GM23248 (cell line): ENCODE results near the gene ARAP2. TPM values are rescaled to one million over a fixed set of nuclear protein-coding genes. Genes with fewer than 3 reads are reported as not detected.

Experiments
- DNase-seq: peaks from one replicate; pipeline ENCODE4 v3.0.0-alpha.2; 2015
- H2AFZ ChIP-seq: fragments of 200-600 bp; sonication (generic); 2 replicates; pipeline ENCODE4 v1.6.1; 2016; ENCODE audit warnings: antibody characterized with exemption
- H3F3A ChIP-seq: fragments of 200-600 bp; sonication (generic); 2 replicates; pipeline ENCODE4 v1.6.1; 2016; ENCODE audit warnings: mild to moderate bottlenecking, antibody characterized with exemption, mixed run types; ENCODE audit not compliant: insufficient read depth
- H3K27ac ChIP-seq: fragments of 200-600 bp; sonication (generic); 2 replicates; pipeline ENCODE4 v1.5.1; 2016; ENCODE audit warnings: mild to moderate bottlenecking
- H3K27me3 ChIP-seq: fragments of 200-600 bp; sonication (generic); replicated peaks from 2 replicates; pipeline ENCODE4 v1.6.1; 2016; ENCODE audit warnings: mild to moderate bottlenecking; ENCODE audit not compliant: insufficient read depth
- H3K36me3 ChIP-seq: fragments of 200-600 bp; sonication (generic); 2 replicates; pipeline ENCODE4 v1.6.1; 2016; ENCODE audit warnings: low read depth, mild to moderate bottlenecking
- H3K4me1 ChIP-seq: fragments of 200-600 bp; sonication (generic); 2 replicates; pipeline ENCODE4 v1.6.1; 2016; ENCODE audit warnings: mild to moderate bottlenecking; ENCODE audit not compliant: insufficient read depth
- H3K4me2 ChIP-seq: fragments of 200-600 bp; sonication (generic); one replicate; pipeline ENCODE4 v1.6.1; 2016; ENCODE audit warnings: mild to moderate bottlenecking; ENCODE audit not compliant: unreplicated experiment
- H3K4me3 ChIP-seq: fragments of 200-600 bp; sonication (generic); 2 replicates; pipeline ENCODE4 v1.5.1; 2016; ENCODE audit warnings: mild to moderate bottlenecking
- H3K79me2 ChIP-seq: fragments of 200-600 bp; sonication (generic); 2 replicates; pipeline ENCODE4 v1.6.1; 2016; ENCODE audit warnings: mild to moderate bottlenecking; ENCODE audit not compliant: insufficient read depth
- H3K9ac ChIP-seq: fragments of 200-600 bp; sonication (generic); 2 replicates; pipeline ENCODE4 v1.6.1; 2016; ENCODE audit warnings: mild to moderate bottlenecking
- H3K9me2 ChIP-seq: fragments of 200-600 bp; sonication (generic); 2 replicates; pipeline ENCODE4 v1.6.1; 2016; ENCODE audit warnings: mixed run types, mild to moderate bottlenecking, moderate library complexity; ENCODE audit not compliant: insufficient read depth
- H3K9me3 ChIP-seq: fragments of 200-600 bp; sonication (generic); one replicate; pipeline ENCODE4 v1.6.1; 2017; ENCODE audit warnings: low read depth
- H4K20me1 ChIP-seq: fragments of 200-600 bp; sonication (generic); 2 replicates; pipeline ENCODE4 v1.6.0; 2016; ENCODE audit not compliant: insufficient read depth
- EZH2 ChIP-seq: fragments of 200-600 bp; sonication (generic); IDR thresholded peaks from 2 replicates; pipeline ENCODE4 v1.6.1; 2018; ENCODE audit warnings: antibody characterized with exemption, mild to moderate bottlenecking; ENCODE audit not compliant: insufficient read depth, poor library complexity, severe bottlenecking
- EZH2phosphoT487 ChIP-seq: fragments of 200-600 bp; sonication (generic); IDR thresholded peaks from 2 replicates; pipeline ENCODE4 v1.6.1; 2018; ENCODE audit warnings: antibody characterized with exemption, moderate library complexity, mild to moderate bottlenecking, low read depth; ENCODE audit not compliant: insufficient read depth
- WGBS, 2 experiments: methylation state at CpG; one replicate each; pipeline ENCODE4 v1.1.6; 2015 to 2017; ENCODE audit warnings: low lambda C conversion rate in 2 of 2, low coverage in 1 of 2; ENCODE audit errors: missing lambda C conversion rate in 2 of 2; 5-methylcytosine and 5-hydroxymethylcytosine counted together
- in situ Hi-C: fragments of 300-500 bp; cut with MboI; formaldehyde crosslinking; loops from 2 replicates; pipeline ENCODE4 v1.15.0; 2020
- polyA plus RNA-seq: library from polyadenylated mRNA; unstranded; fragments of >200 nt; fragmentation: Nextera tagmentation; extraction: Ambion mirVana; gene quantifications from 2 replicates; pipeline ENCODE4 v1.2.1, GENCODE V29; 2016
- total RNA-seq: library from RNA; depleted of rRNA; stranded (reverse); fragments of >200 nt; shearing (Covaris generic); gene quantifications from 2 replicates; pipeline ENCODE4 v1.2.3, GENCODE V29; 2014

The ARAP2 gene
- total and polyA plus RNA-seq, 2 experiments from 2014 or later = not detected

GRCh38 chr4:36286481-36286871, 42.2 kb upstream of the ARAP2 start:
- Histone ChIP-seq H3K27me3 (no peaks in the 10 kb centered on the region), H3F3A (no peaks in the 10 kb centered on the region), H4K20me1 (no peaks in the 10 kb centered on the region), H3K4me2 (no peak overlapping the region), H3K9me3 (no peaks in the 10 kb centered on the region), H3K79me2 (no peaks in the 10 kb centered on the region), H3K27ac (no peak overlapping the region), H3K4me1 (no peaks in the 10 kb centered on the region), H2AFZ (no peak overlapping the region), H3K36me3 (no peaks in the 10 kb centered on the region), H3K9ac (no peak overlapping the region), H3K9me2 (no peaks in the 10 kb centered on the region), H3K4me3 (no peak overlapping the region)
- 41 to 45% methylated on average over 4 of the region's 4 CpGs for WGBS, 2 experiments
- TF ChIP-seq EZH2phosphoT487 = no peak
- TF ChIP-seq EZH2 = no peak
- DNase-seq = no peak
- in situ Hi-C loops = no loop called here

GRCh38 chr4:36285784-36286480, 41.6 kb upstream of the ARAP2 start:
- Histone ChIP-seq H3F3A (no peaks in the 10 kb centered on the region), H3K9ac (no peak overlapping the region), H3K4me3 (no peak overlapping the region), H3K36me3 (no peaks in the 10 kb centered on the region), H3K27me3 (no peaks in the 10 kb centered on the region), H3K9me3 (no peaks in the 10 kb centered on the region), H3K79me2 (no peaks in the 10 kb centered on the region), H4K20me1 (no peaks in the 10 kb centered on the region), H3K4me2 (no peak overlapping the region), H2AFZ (no peak overlapping the region), H3K9me2 (no peaks in the 10 kb centered on the region), H3K27ac (no peak overlapping the region), H3K4me1 (no peaks in the 10 kb centered on the region)
- 31 to 39% methylated on average over 6 of the region's 6 CpGs for WGBS, 2 experiments
- TF ChIP-seq EZH2phosphoT487 = no peak
- TF ChIP-seq EZH2 = no peak
- in situ Hi-C loops = no loop called here
- no peak for DNase-seq

GRCh38 chr4:36283912-36284465, 39.7 kb upstream of the ARAP2 start:
- Histone ChIP-seq H3K27me3 (no peaks in the 10 kb centered on the region), H3K79me2 (no peaks in the 10 kb centered on the region), H4K20me1 (no peaks in the 10 kb centered on the region), H3K4me1 (no peaks in the 10 kb centered on the region), H3K9me2 (no peaks in the 10 kb centered on the region), H3K27ac (no peak overlapping the region), H3K4me3 (no peak overlapping the region), H3K4me2 (no peak overlapping the region), H3K9ac (no peak overlapping the region), H3K9me3 (no peaks in the 10 kb centered on the region), H3F3A (no peaks in the 10 kb centered on the region), H3K36me3 (no peaks in the 10 kb centered on the region), H2AFZ (no peak overlapping the region)
- in situ Hi-C loops = no loop called here
- TF ChIP-seq EZH2 = no peak
- no peak for TF ChIP-seq EZH2phosphoT487
- WGBS, 2 experiments = 34 to 46% methylated on average over 2 of the region's 2 CpGs
- no peak for DNase-seq

- H3K36me3 ChIP-seq = no peaks in the 10 kb centered on the region
- H3K4me2 ChIP-seq = no peak overlapping the region
- H3K4me1 ChIP-seq = no peaks in the 10 kb centered on the region
- no peak overlapping the region for H3K27ac ChIP-seq
- no peak for TF ChIP-seq EZH2phosphoT487
- TF ChIP-seq EZH2 = no peak
- no peaks in the 10 kb centered on the region for H3K9me3 ChIP-seq
- H3K27me3 ChIP-seq = no peaks in the 10 kb centered on the region
- no peaks in the 10 kb centered on the region for H4K20me1 ChIP-seq
- no peak overlapping the region for H3K4me3 ChIP-seq
- no peaks in the 10 kb centered on the region for H3K9me2 ChIP-seq
- H3K79me2 ChIP-seq = no peaks in the 10 kb centered on the region
- in situ Hi-C loops = no loop called here
- no peaks in the 10 kb centered on the region for H3F3A ChIP-seq
- H3K9ac ChIP-seq = no peak overlapping the region
- DNase-seq = no peak
- no peak overlapping the region for H2AFZ ChIP-seq
Observed at GRCh38 chr4:36282503-36283030, 38.3 kb upstream of the ARAP2 start.
